Choroid plexus epithelial cell (primary cell): ENCODE data around the gene C1orf159.

Source experiments
- DNase-seq: peaks from one replicate; pipeline ENCODE4 v3.0.0-alpha.2; 2010; ENCODE audit warnings: low read depth
- H3K4me3 ChIP-seq: 2 replicates; pipeline ENCODE4 v1.5.1; 2011; ENCODE audit warnings: low read depth, mild to moderate bottlenecking, control low read depth, low read length, moderate library complexity
- TF ChIP-seq, protein P1 (sequence below): conservative IDR thresholded peaks from 2 replicates; pipeline ENCODE4 v1.5.1; 2011; ENCODE audit warnings: low read depth, mild to moderate bottlenecking, control low read depth, inconsistent platforms, low read length, moderate library complexity

C1orf159 gene

DNA sequence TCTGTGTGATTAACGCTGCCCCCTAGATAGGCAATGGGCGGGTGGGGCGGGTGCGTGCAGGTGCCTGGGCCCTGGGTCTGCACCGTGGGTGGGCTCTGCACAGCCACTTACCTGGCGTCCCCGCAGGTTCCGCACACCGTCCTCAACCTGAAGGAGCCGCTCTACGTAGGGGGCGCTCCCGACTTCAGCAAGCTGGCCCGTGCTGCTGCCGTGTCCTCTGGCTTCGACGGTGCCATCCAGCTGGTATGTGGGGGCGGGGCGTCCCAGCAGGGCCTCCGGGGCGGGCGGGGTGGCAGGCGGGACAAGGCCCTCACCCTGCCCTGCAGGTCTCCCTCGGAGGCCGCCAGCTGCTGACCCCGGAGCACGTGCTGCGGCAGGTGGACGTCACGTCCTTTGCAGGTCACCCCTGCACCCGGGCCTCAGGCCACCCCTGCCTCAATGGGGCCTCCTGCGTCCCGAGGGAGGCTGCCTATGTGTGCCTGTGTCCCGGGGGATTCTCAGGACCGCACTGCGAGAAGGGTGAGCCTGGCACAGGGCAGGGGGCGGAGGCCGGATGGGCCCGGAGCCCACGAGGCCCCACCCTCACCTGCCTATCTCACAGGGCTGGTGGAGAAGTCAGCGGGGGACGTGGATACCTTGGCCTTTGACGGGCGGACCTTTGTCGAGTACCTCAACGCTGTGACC lies 64.6 kb downstream of the C1orf159 start:
- TF ChIP-seq, protein P1, sequence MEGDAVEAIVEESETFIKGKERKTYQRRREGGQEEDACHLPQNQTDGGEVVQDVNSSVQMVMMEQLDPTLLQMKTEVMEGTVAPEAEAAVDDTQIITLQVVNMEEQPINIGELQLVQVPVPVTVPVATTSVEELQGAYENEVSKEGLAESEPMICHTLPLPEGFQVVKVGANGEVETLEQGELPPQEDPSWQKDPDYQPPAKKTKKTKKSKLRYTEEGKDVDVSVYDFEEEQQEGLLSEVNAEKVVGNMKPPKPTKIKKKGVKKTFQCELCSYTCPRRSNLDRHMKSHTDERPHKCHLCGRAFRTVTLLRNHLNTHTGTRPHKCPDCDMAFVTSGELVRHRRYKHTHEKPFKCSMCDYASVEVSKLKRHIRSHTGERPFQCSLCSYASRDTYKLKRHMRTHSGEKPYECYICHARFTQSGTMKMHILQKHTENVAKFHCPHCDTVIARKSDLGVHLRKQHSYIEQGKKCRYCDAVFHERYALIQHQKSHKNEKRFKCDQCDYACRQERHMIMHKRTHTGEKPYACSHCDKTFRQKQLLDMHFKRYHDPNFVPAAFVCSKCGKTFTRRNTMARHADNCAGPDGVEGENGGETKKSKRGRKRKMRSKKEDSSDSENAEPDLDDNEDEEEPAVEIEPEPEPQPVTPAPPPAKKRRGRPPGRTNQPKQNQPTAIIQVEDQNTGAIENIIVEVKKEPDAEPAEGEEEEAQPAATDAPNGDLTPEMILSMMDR, result no peak
- no peak for DNase-seq
- no peak overlapping the region for H3K4me3 ChIP-seq

GRCh38 chr1:1050577-1051052 lies 65.3 kb downstream of the C1orf159 start:
- DNase-seq, result no peak
- TF ChIP-seq, protein P1, result no peak
- H3K4me3 ChIP-seq, result no peak overlapping the region

GRCh38 chr1:1049318-1050165 lies 66.3 kb downstream of the C1orf159 start:
- H3K4me3 ChIP-seq, result no peak overlapping the region
- TF ChIP-seq, protein P1, result no peak
- DNase-seq, result no peak

DNA sequence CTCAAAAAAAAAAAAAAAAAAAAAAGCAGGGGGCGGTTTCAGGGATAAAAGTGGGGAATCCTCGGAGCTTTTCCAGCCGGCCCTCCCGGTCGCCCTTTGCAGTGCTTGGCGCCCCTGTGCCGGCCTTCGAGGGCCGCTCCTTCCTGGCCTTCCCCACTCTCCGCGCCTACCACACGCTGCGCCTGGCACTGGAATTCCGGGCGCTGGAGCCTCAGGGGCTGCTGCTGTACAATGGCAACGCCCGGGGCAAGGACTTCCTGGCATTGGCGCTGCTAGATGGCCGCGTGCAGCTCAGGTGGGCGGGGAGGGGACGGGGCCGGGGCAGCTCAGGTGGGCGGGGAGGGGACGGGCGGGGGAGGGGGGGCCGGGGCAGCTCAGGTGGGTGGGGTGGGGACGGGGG lies 67.1 kb downstream of the C1orf159 start:
- DNase-seq, result no peak
- TF ChIP-seq, protein P1, result no peak
- no peak overlapping the region for H3K4me3 ChIP-seq

- H3K4me3 ChIP-seq, result no peak overlapping the region
- TF ChIP-seq, protein P1, result no peak
Measured at GRCh38 chr1:1047963-1048362, 67.9 kb downstream of the C1orf159 start.

GRCh38 chr1:1047407-1047806 lies 68.5 kb downstream of the C1orf159 start:
- DNase-seq, result no peak
- no peak overlapping the region for H3K4me3 ChIP-seq
- TF ChIP-seq, protein P1, result no peak

More at GRCh38 chr1:1047963-1048362, 67.9 kb downstream of the C1orf159 start:
- DNase-seq, result no peak
